ENCODE measurements around the gene TUBB4B. TPM values are rescaled to one million over a fixed set of nuclear protein-coding genes. Genes with fewer than 3 reads are reported as not detected.

Gene TUBB4B
- total and polyA plus RNA-seq, 11 donors, result 244 to 900 (median 515) TPM

GRCh38 chr9:137251490-137252268 lies 10.6 kb downstream of the TUBB4B start:
- ATAC-seq (no peak), DNase-seq (peak in 1 of 5 donors; percentile 65)
- no peaks in the 10 kb centered on the region for H3K27me3 ChIP-seq
- intact Hi-C loops (cut with DNase I), result no loop called here
- peaks cover 0 to 6% (median 2%) of the 10 kb centered on the region in 9 donors for H3K36me3 ChIP-seq
- WGBS, 4 donors, result 90 to 94% (median 90%) methylated on average over 16 to 22 of the region's 22 CpGs
- H3K27ac ChIP-seq, result no peak overlapping the region
- H3K4me3 ChIP-seq, result no peak overlapping the region
- peaks cover 6 to 43% (median 23%) of the 10 kb centered on the region in 12 donors for H3K4me1 ChIP-seq
- TF ChIP-seq POLR2A (IDR thresholded peaks at IDR 0.05) (no peak), CTCF (IDR thresholded peaks at IDR 0.05) (no peak)
- no peaks in the 10 kb centered on the region for H3K9me3 ChIP-seq

GRCh38 chr9:137252555-137253506 lies 11.7 kb downstream of the TUBB4B start:
- no peaks in the 10 kb centered on the region for H3K27me3 ChIP-seq
- no peak overlapping the region for H3K4me3 ChIP-seq
- intact Hi-C loops (cut with DNase I), result no loop called here
- H3K9me3 ChIP-seq, result no peaks in the 10 kb centered on the region
- peak in 1 of 5 donors; percentile 57 for DNase-seq
- H3K36me3 ChIP-seq, result peaks cover 0 to 18% (median 12%) of the 10 kb centered on the region in 9 donors
- peaks cover 7 to 46% (median 27%) of the 10 kb centered on the region in 12 donors for H3K4me1 ChIP-seq
- WGBS, 4 donors, result 86 to 94% (median 91%) methylated on average over 31 to 35 of the region's 35 CpGs
- H3K27ac ChIP-seq, result no peak overlapping the region
- TF ChIP-seq CTCF (IDR thresholded peaks at IDR 0.05), result no peak
- no peak for TF ChIP-seq POLR2A (IDR thresholded peaks at IDR 0.05)
- no peak for ATAC-seq

- Histone ChIP-seq H3K36me3 (peaks cover 0 to 28% (median 23%) of the 10 kb centered on the region in 9 donors), H3K27ac (peak overlapping the region in 10 of 12 donors; percentile 65 to 95 (median 86)), H3K27me3 (no peaks in the 10 kb centered on the region), H3K4me1 (peaks cover 7 to 46% (median 27%) of the 10 kb centered on the region in 12 donors), H3K9me3 (no peaks in the 10 kb centered on the region), H3K4me3 (peak overlapping the region; percentile 64 to 100 (median 99))
- WGBS, 4 donors, result 66 to 76% (median 72%) methylated on average over 18 to 21 of the region's 21 CpGs
- TF ChIP-seq CTCF (IDR thresholded peaks at IDR 0.05) (no peak), POLR2A (IDR thresholded peaks at IDR 0.05) (no peak)
- peak in 1 of 4 donors; percentile 2 for ATAC-seq
- intact Hi-C loops (cut with DNase I), result no loop called here
- DNase-seq, result peak in 1 of 5 donors; percentile 62
Measured at GRCh38 chr9:137253717-137254623, 12.9 kb downstream of the TUBB4B start.

All from heart left ventricle (tissue), 16 donors.